ENCODE results near the gene CYP27B1. TPM values are rescaled to one million over a fixed set of nuclear protein-coding genes. Genes with fewer than 3 reads are reported as not detected.
A peak's percentile ranks its signal among the peaks of the same experiment; 100 is the strongest.

CYP27B1 gene
- total and polyA plus RNA-seq, 10 of the 15 experiments (the other 5 are each of a cell fraction or from before 2014, with no cell fraction given), result 0.10 to 2.7 (median 1.1) TPM

GRCh38 chr12:57745485-57745881 lies 21.4 kb downstream of the CYP27B1 start:
- Histone ChIP-seq H3K79me2 (ENCODE audit: control insufficient read depth, insufficient read depth, low read length) (peaks cover 34% of the 10 kb centered on the region), H3K9me3 (replicated peaks; ENCODE audit: control insufficient read depth, insufficient read depth, low read length) (no peaks in the 10 kb centered on the region), H4K20me1 (ENCODE audit: control insufficient read depth, insufficient read depth) (no peaks in the 10 kb centered on the region), H3K36me3 (ENCODE audit: control insufficient read depth in 2 of 2, insufficient read depth in 2 of 2, low read length in 1 of 2) (peaks cover 5 to 6% of the 10 kb centered on the region in 2 experiments), H3K27ac (ENCODE audit: control insufficient read depth, insufficient read depth) (peak overlapping the region; percentile 94), H3K4me3 (peak overlapping the region; percentile 91), H3K27me3 (replicated peaks in 1 of 2; ENCODE audit: control insufficient read depth in 2 of 2, insufficient read depth in 2 of 2, low read length in 1 of 2) (no peaks in the 10 kb centered on the region), H3K9ac (ENCODE audit: control insufficient read depth, insufficient read depth, low read length) (peak overlapping the region; percentile 93), H3K4me2 (ENCODE audit: control insufficient read depth, insufficient read depth) (peak overlapping the region; percentile 84), H2AFZ (ENCODE audit: control insufficient read depth, low read depth, low read length) (no peak overlapping the region), H3K4me1 (ENCODE audit: control insufficient read depth, insufficient read depth, low read length) (peaks cover 20% of the 10 kb centered on the region)
- WGBS (ENCODE audit: insufficient coverage, insufficient replicate concordance, low lambda C conversion rate, missing lambda C conversion rate), result 70% methylated on average over 8 of the region's 8 CpGs
- in situ Hi-C loops (cut with MboI) (no loop called here), intact Hi-C loops (cut with micrococcal nuclease; ENCODE audit: unreplicated experiment) (no loop called here)
- ATAC-seq (no peak), DNase-seq (ENCODE audit: low read depth, low spot score) (no peak), FAIRE-seq (no peak)
- CTCF ChIA-PET, result interaction anchor here (0.8 to 2.9 kb wide), 6 partner anchors 11 to 290 kb away, joined by 3 to 28 read pairs (median 4); partner anchors contain the start of genes GLI1 and INHBE
- BruUV-seq (replicated peaks), result no TSS peak
- TF ChIP-seq ATF2 (IDR thresholded peaks at IDR 0.05; ENCODE audit: low read length) (peak; percentile 19), PML (IDR thresholded peaks at IDR 0.05; ENCODE audit: low read length) (peak; percentile 62; the same call in 1 of the 2 replicates), IKZF1 (conservative IDR thresholded peaks at IDR 0.05) (peak; percentile 73; the same call in 1 of the 2 replicates), MEF2B (IDR thresholded peaks at IDR 0.05; ENCODE audit: partially characterized antibody, poor library complexity, severe bottlenecking) (no peak), MTA3 (IDR thresholded peaks at IDR 0.05; ENCODE audit: borderline replicate concordance, low read length) (peak; percentile 84; the same call in 1 of the 2 replicates), POLR2A (IDR thresholded peaks at IDR 0.05; ENCODE audit: low read depth, low read length) (peak; percentile 41; the same call in 1 of the 2 replicates), BCL3 (IDR thresholded peaks at IDR 0.05; ENCODE audit: borderline replicate concordance, insufficient read depth, low read depth, low read length, poor library complexity, severe bottlenecking) (peak; percentile 21), RCOR1 (conservative IDR thresholded peaks at IDR 0.05; ENCODE audit: low read depth, low read length) (no peak)
- TF ChIP-seq, protein P1, sequence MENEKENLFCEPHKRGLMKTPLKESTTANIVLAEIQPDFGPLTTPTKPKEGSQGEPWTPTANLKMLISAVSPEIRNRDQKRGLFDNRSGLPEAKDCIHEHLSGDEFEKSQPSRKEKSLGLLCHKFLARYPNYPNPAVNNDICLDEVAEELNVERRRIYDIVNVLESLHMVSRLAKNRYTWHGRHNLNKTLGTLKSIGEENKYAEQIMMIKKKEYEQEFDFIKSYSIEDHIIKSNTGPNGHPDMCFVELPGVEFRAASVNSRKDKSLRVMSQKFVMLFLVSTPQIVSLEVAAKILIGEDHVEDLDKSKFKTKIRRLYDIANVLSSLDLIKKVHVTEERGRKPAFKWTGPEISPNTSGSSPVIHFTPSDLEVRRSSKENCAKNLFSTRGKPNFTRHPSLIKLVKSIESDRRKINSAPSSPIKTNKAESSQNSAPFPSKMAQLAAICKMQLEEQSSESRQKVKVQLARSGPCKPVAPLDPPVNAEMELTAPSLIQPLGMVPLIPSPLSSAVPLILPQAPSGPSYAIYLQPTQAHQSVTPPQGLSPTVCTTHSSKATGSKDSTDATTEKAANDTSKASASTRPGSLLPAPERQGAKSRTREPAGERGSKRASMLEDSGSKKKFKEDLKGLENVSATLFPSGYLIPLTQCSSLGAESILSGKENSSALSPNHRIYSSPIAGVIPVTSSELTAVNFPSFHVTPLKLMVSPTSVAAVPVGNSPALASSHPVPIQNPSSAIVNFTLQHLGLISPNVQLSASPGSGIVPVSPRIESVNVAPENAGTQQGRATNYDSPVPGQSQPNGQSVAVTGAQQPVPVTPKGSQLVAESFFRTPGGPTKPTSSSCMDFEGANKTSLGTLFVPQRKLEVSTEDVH (IDR thresholded peaks at IDR 0.05; ENCODE audit: low read depth, partially characterized antibody), result peak; percentile 3
- TF ChIP-seq, protein P2, sequence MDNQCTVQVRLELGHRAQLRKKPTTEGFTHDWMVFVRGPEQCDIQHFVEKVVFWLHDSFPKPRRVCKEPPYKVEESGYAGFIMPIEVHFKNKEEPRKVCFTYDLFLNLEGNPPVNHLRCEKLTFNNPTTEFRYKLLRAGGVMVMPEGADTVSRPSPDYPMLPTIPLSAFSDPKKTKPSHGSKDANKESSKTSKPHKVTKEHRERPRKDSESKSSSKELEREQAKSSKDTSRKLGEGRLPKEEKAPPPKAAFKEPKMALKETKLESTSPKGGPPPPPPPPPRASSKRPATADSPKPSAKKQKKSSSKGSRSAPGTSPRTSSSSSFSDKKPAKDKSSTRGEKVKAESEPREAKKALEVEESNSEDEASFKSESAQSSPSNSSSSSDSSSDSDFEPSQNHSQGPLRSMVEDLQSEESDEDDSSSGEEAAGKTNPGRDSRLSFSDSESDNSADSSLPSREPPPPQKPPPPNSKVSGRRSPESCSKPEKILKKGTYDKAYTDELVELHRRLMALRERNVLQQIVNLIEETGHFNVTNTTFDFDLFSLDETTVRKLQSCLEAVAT (IDR thresholded peaks at IDR 0.05), result 0 out of 2 replicates have a peak, but pooled peaks have one; percentile 51
- POLR2A ChIA-PET, result interaction anchor here (0.5 to 3.0 kb wide), 5 partner anchors 8 to 225 kb away, joined by 3 to 19 read pairs (median 5); partner anchors contain the start of gene MARCHF9
- RAD21 ChIA-PET (ENCODE audit: unreplicated experiment), result interaction anchor here (0.7 to 1.5 kb wide), 4 partner anchors 11 to 287 kb away, joined by 3 to 6 read pairs (median 6); partner anchors contain the start of gene CTDSP2
- SMC1A ChIA-PET (ENCODE audit: uncharacterized antibody, unreplicated experiment), result interaction anchor here (0.8 to 2.4 kb wide), 4 partner anchors 11 to 287 kb away, joined by 3 to 14 read pairs (median 4); no protein-coding TSS in a partner anchor

Data from GM12878 (cell line).